Stimulated activated naive CD4-positive, alpha-beta T cell (primary cell): ENCODE results near the gene ARHGAP28.
"Not testable (repeated sequence)": the region's sequence is repeated elsewhere in the genome, so short reads cannot be mapped to it uniquely, and the experiment has no call there.

Experiments
- DNase-seq, 6 experiments: peaks; one replicate each; lab custom pipeline; 2025; lab: John Stamatoyannopoulos, UW

The ARHGAP28 gene

GRCh38 chr18:6819332-6819731 is 89.8 kb downstream of the ARHGAP28 start:
- DNase-seq = no peak

DNA sequence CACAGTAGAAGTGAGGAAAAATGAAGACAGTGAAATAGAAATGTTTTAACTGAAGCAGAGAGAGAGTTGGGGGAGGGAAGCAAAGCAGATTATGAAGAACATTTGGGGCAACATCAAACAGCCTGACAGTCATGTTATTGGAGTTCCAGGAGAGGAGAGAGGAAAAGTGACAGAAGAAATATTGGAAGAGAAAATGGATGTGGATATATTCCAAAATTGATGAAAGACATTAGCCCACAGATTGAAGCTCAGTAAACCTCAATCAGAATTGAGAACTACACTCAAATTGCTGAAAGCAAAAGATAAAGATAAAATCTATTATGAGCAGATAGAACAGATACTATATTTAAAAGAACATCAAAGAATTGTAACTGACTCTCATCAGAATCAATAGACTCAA is 90.8 kb downstream of the ARHGAP28 start:
- no peak for DNase-seq

DNA sequence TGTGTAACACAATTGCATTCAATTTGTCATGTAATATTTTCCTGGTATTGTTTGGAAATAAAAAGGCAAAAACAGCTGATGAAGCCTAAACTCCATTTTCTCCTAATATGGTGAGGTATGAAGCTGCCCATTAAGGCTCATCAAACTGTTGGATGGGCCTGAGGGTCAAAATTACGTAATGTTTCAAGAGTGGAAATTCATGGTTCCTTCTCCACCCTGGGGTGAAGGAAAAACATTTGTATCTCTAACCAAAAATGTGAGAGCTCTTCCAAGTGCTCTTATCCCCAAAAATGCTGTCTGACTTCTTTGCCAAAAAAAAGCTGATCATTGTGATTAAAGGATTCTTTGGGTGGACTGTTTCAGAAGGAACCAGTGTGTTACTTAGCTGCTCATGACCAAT is 91.8 kb downstream of the ARHGAP28 start:
- no peak for DNase-seq

DNA sequence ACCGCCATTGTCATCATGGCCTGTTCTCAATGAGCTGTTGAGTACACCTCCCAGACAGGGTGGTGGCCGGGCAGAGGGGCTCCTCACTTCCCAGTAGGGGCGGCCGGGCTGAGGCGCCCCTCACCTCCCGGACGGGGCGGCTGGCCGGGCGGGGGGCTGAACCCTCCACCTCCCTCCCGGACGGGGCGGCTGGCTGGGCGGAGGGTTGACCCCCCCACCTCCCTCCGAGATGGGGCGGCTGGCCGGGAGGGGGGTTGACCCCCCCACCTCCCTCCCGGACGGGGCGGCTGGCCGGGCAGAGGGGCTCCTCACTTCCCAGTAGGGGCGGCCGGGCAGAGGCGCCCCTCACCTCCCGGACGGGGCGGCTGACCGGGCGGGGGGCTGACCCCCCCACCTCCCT is 97.6 kb downstream of the ARHGAP28 start:
- DNase-seq = not testable (repeated sequence)

DNA sequence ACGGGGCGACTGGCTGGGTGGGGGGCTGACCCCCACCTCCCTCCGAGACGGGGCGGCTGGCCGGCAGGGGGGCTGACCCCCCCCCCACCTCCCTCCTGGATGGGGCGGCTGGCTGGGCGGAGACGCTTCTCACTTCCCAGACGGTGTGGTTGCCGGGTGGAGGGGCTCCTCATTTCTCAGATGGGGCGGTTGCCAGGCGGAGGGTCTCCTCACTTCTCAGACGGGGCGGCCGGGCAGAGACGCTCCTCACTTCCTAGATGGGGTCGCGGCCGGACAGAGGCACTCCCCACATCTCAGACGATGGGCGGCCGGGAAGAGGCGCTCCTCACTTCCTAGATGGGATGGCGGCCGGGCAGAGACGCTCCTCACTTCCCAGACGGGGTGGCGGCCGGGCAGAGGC is 98.0 kb downstream of the ARHGAP28 start:
- not testable (repeated sequence) for DNase-seq

- DNase-seq = no peak
Observed at GRCh38 chr18:6830916-6831315, 101.4 kb downstream of the ARHGAP28 start.

DNA sequence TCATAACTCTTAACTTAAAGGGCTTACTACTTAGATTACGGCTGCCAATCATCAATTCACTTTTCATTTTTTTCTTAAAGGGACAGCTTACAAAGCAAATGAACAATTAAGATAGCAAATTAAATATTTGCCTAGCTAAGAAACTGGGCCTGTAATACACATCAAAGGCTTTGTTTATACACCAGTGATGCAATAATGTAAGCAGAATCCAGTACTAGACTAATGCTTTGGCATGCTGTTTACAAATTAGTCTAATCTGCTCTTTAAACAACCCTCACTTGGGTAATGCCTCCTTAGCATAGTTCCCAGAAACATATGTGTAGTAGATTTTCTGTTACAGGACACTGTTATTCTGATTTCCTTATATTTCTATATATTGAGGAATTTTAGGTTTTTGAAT is 105.8 kb downstream of the ARHGAP28 start:
- no peak for DNase-seq

- DNase-seq = no peak
Observed at GRCh38 chr18:6836331-6836730, 106.8 kb downstream of the ARHGAP28 start.

- no peak for DNase-seq
Observed at GRCh38 chr18:6837904-6838303, 108.4 kb downstream of the ARHGAP28 start.

DNA sequence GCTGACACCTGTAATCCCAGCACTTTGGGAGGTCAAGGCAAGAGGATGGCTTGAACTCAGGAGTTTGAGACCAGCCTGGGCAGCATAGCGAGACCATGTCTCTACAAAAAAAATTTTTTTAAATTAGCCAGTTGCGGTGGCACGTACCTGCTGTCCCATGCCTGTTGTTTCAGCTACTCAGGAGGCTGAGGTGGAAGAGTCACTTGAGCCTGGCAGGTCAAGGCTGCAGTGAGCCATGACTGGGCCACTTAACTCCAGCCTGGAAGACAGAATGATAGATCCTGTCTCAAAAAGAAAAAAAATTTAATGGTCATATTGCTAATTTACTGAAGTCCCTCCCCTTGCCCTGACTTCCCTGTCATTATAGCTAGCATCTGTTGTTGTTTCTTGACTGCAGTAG is 112.6 kb downstream of the ARHGAP28 start:
- DNase-seq = no peak

- DNase-seq = no peak
Observed at GRCh38 chr18:6843308-6843707, 113.8 kb downstream of the ARHGAP28 start.

DNA sequence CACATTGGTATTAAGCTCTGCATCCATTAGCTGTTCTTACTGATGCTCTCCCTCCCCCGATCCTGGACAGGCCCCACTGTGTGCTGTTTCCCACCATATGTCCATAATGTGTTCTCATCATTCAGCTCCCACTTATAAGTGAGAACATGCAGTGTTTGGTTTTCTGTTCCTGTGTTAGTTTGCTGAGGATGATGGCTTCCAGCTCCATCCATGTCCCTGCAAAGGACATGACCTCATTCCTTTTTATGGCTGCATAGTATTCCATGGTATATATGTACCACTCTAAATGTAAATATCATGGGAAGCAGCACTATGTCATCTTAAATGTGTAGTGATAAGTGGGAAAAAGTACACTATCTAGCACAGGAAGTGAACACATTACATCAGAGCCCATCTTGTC is 116.0 kb downstream of the ARHGAP28 start:
- not testable (repeated sequence) for DNase-seq

- DNase-seq = no peak
Observed at GRCh38 chr18:6850396-6850795, 120.9 kb downstream of the ARHGAP28 start.

DNA sequence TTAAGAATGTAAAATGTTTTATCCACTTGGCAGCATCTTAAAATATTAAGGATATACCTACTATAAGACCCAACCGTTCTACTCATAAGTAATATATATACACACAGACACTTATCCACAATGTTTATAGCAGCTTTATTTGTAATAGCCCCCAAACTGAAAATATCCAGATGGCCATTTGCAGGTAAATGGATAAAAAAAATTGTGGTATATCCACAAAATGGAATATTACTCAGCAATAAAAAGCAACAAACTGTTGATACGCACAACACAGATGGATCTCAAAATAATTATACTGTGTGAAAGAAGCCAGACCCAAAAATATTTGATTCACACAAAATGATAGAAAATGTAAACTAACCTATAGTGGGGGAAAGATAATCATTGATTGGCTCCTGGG is 122.0 kb downstream of the ARHGAP28 start:
- DNase-seq = no peak

DNA sequence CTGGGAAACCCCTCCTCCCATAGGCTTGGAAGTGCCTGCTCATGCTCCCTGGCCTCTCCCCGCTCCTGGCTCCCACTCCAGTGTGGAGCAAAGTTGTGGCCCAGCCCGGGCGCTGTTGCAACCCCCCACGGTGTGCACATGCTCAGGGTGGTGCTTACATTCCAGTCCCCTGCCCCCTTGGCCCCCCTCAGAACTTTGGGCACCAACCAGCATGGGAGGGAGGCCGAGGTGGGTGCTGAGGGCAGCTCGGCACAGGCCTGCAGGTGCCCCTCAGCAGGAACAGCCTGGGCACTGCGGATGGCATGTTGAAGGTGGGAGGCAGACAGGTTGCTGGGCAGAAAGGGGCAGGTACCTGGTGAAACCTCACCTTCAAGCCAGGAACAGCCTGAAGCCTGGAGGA is 125.3 kb downstream of the ARHGAP28 start:
- no peak for DNase-seq

GRCh38 chr18:6855767-6856166 is 126.3 kb downstream of the ARHGAP28 start:
- no peak for DNase-seq

- no peak for DNase-seq
Observed at GRCh38 chr18:6857300-6857699, 127.8 kb downstream of the ARHGAP28 start.

GRCh38 chr18:6859676-6860422 is 130.3 kb downstream of the ARHGAP28 start:
- DNase-seq = no peak

- DNase-seq = no peak
Observed at GRCh38 chr18:6860804-6861448, 131.4 kb downstream of the ARHGAP28 start.

DNA sequence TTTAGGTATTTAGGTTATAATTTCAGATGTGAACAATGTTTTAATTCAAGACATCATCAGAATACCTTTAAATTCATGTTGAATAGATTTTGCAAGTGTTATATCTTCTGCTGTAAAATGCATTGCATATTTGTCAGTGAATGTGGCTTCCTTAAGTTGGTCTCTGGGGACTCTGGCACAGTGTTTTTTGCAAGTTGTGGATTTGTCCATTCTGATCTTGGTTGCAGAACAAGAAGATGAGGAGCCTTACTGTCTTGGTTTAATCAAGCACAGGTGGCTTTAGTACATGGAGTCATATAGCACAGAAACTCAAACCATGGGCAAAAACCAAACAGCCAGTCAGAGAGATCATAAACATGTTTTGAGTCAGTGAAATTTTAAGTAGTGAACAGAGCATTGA is 135.7 kb downstream of the ARHGAP28 start:
- no peak for DNase-seq

- DNase-seq = no peak
Observed at GRCh38 chr18:6866552-6867085, 137.1 kb downstream of the ARHGAP28 start.

GRCh38 chr18:6868033-6868432 is 138.5 kb downstream of the ARHGAP28 start:
- DNase-seq = no peak

DNA sequence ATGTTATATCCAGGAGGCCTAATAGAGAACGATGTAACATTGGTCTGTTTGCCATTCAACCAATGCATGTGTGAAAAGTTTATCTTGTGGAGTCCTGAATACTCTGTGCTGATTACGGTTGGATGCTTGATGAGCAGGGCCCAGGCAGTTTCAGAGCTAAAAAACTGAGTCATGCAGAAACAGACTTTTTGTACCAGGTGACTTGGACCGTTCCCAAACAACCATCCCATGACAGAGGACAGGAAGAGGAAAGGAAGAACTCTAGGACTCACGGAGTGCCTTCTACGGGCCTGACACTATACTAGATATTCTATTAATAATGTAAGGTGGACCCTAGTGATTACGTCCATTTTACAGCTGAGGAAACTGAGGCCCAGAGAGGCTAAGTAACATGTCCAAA is 142.1 kb downstream of the ARHGAP28 start:
- DNase-seq = no peak
